ENCODE results near the gene CENATAC.
"Not testable (repeated sequence)": the region's sequence is repeated elsewhere in the genome, so short reads cannot be mapped to it uniquely, and the experiment has no call there.

CENATAC gene

DNA sequence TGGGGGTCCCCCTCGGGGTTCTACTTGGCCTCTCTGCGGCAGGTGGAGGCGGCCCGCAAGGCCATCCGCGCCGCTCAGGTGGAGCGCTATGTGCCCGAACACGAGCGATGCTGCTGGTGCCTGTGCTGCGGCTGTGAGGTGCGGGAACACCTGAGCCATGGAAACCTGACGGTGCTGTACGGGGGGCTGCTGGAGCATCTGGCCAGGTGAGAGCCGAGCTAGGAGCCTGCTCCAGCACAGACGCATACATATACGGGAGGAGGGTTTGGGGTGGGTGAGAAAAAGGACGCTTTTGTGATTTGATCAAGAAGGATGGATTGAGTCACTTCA, 415 bp downstream of the CENATAC start:
- DNase-seq = no peak

DNA sequence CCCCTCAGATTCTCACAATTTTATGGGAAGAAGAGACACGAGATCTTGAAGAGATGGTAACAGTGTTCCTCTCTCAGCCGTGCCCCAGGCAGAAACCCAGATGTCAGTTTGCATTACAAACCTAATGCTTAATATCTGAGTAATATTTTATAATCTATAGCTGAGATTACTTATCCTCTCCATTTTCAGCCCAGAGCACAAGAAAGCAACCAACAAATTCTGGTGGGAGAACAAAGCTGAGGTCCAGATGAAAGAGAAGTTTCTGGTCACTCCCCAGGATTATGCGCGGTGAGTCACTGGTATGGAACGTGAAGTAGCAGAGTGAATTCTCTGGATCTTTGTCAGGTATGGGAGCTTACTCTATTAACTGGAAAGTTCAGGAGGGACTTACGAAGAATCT, 884 bp downstream of the CENATAC start:
- no peak for DNase-seq

DNA sequence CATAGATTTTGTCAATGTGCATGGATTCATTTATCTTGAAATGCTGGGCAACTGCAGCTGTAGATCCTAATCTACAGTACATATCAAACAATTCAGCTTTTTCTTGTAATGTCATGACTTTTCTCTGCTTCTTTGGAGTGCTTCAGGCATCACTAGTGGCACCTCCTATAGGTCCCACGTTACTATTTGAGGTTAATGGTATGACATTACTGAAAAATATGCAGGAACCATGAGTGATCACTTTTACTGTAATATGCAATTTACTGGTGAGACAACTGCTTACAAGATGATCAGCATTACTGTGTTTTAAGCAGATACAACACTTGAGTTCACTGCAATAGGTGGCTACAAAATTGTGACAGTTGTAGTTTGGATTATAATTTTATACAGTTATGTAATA, 3.0 kb downstream of the CENATAC start:
- no peak for DNase-seq

DNA sequence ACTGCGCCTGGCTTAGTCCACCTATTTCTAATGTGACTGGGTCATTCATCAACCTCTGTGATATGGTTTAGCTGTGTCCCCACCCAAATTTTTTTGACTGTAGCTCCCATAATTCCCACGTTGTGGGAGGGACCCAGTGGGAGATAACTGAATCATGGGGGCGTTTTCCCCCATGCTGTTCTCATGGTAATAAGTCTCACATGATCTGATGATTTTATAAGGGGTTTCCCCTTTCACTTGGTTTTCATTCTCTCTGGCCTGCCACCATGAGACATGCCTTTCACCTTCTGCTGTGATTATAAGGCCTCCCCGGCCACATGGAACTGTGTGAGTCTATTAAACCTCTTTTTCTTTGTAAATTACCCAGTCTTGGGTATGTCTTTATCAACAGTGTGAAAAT, 8.7 kb downstream of the CENATAC start:
- no peak for DNase-seq

DNA sequence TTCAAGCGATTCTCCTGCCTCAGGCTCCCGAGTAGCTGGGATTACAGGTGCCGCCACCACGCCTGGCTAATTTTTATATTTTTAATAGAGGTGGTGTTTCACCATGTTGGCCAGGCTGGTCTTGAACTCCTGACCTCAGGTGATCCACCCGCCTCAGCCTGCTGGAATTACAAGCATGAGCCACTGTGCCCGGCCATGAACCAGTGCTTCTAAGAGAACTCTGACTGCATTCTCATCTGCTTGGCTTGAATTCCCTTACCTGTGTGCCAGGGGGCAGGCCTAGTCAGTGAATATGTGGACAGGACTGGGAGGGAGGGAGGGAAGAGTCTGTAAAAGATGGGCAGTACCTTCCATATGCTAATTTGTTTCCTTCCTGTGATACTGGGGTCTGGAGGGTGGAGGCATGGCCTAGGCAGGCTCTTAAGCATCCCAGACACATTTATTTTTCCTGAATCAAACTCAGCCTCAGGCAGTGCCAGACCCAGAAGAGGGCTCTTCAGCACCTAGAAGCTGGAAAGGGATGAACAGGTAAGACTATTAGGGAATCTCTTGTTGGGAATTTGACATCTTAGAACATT, 13.6 kb downstream of the CENATAC start:
- DNase-seq = no peak

DNA sequence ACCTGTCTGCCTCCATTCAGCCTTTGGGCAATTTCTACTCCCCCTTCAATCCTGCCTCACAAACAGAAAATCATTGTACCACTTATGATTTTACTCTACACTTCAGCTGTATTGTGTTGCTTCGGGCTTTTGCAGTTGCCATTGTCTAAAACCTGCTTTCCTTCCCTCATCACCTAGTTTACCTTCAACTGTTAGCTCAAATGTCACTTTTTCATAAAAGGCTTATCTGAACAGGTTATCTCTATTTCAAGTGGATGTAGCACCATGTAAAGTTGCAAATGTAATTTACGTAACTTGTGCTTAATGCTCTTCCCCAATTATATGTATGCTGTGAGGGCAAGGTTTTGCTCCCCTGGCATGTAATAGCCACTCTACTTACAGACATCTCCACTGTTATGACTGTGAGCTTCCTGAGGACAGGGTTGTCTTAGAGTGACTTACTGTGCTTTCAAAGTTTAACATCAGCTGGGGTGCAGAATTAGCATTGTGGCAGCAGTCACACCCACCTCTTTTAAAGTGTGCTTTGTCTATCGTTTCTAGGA, 14.8 kb downstream of the CENATAC start:
- DNase-seq = no peak

DNA sequence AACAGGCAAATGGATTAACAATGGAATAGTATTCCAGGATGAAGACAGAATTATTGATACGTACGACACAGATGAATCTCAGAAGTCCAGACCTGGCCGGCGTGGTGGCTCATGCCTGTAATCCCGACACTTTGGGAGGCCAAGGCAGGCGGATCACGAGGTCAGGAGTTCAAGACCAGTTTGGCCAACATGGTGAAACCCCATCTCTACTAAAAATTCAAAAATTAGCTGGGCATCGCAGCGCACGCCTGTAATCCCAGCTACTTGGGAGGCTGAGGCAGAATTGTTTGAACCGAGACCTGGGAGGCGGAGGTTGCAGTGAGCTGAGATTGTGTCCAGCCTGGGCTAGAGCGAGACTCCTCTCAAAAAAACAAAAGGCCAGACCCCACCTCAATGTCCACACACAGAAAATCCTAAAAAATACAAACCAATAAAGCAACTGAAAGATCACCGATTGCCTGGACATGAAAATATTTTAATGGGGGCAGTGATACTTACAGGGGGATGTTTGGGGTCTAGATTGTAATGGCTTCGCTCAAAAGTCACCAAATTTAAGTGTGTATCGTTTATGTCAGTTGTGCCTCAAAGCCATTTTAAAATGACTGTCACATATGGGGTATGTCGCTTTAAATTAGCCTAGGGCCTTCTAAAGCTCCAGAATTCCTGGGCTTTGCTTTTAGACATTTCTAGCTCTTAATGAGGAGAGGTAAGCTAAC, 16.4 kb downstream of the CENATAC start:
- DNase-seq = no peak

DNA sequence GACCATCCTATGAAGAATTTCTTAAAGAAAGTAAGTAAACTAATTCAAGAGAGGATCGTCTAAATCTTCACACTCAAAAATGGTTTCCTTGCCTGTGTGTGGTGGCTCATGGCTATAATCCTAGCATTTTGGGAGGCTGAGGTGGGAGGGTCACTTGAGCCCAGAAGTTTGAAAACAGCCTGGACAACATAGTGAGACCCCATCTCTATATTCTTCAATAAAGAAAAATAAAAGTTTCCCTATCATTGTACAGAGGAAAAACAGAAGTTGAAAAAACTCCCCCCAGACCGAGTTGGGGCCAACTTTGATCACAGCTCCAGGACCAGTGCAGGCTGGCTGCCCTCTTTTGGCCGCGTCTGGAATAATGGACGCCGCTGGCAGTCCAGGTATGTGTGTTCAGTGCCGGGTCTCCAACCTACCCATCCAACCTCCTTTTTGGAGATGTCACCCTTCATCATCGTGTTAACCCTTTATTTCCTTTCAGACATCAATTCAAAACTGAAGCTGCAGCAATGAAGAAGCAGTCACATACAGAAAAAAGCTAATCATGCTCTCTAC, 17.2 kb downstream of the CENATAC start:
- no peak for DNase-seq

DNA sequence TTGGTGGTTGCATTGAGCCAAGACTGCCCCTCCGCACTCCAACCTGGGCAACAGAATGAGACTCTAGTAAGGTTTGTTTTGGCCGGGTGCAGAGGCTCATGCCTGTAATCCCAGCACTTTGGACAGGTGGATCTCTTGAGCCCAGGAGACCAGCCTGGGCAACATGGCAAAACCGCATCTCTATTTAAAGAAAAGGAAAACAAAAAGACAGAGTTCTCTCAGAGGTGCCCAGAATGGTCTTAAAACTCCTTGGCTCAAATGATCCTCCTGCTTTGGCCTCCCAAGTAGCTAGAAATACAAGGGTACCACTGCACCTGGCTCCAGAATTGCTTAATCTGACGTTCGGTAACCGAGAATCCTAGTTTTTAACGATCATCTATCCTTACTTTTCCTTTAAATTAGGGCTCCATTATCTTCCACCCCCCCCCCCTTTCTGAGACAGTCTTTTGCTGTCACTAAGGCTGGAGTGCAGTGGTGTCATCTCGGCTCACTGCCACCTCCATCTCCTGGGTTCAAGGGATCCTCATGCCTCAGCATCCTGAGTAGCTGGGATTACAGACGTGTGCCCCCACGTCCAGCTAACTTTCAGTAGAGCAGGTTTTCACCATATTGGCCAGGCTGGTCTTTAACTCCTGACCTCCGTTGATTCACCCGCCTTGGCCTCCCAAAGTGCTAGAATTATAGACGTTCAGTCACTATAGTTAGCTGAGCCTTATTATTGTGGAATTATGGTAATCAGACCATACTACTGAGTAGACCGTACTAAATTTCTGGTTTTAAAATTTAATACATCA, 18.5 kb downstream of the CENATAC start:
- DNase-seq = no peak

DNA sequence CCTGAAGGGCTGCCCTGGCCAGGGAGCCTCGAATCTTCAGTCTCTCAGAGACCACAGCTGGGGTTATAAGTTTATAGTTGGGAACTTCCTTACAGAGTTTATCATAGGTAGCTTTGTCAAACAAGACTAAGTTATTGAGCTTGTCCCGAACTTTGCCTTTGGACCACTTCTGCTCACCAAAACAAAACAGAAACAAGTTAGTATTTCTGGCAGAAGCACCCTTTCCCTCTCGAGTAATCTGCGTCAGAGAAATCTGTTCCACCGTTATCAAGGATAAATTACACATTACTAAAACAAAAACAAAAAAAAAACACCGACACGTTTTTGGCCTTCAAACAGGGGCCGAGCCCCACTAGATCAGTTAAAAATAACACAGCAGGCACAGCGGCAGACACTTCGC, 19.4 kb downstream of the CENATAC start:
- not testable (repeated sequence) for DNase-seq

DNA sequence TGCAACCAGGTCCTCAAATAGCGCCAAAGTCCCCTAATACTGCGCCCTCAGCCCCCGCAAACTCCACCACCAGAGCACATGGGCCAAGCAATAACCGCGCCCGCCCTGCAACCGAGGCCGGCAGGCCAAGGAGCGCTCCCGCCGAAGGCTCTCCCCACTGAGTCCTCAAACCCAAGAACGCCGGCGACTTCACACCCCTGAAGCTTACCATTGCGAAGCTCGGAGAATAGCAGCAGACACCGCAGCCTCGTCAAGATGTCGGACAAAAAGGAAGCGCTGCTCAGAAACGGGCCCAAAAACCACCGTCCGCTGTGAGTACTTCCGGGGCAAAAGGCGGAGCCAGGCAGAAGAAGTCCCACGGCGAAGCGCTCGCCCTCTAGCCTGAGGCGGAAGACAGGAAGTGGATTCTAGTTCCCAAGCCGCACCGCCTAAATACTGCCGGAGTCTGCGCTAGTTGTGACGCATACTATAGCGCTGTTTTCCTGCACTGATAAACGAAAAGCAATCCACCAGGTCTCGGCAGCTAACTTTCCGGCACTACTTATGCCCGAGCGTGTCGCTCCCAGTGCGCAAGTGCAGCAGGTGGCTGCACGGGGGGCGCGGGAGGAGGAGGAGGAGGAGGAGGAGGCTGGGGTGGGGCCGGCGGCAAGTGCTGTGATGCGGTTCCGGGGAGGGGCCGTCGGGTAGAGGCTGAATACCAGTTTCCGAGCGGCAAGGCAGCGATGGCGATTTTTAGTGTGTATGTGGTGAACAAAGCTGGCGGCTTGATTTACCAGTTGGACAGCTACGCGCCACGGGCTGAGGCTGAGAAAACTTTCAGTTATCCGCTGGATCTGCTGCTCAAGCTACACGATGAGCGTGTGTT, 20.4 kb downstream of the CENATAC start, which contains the start of the genes RPS25 and TRAPPC4:
TSS of gene RPS25 (minus strand) at position 270 of the 865 bp plus-strand sequence. CDS start at position 211, 59 bp downstream.
TSS of gene TRAPPC4 (plus strand) at position 693 of the 865 bp plus-strand sequence. CDS start at position 723, 30 bp downstream.
- peak; percentile 94 to 95 for DNase-seq

DNA sequence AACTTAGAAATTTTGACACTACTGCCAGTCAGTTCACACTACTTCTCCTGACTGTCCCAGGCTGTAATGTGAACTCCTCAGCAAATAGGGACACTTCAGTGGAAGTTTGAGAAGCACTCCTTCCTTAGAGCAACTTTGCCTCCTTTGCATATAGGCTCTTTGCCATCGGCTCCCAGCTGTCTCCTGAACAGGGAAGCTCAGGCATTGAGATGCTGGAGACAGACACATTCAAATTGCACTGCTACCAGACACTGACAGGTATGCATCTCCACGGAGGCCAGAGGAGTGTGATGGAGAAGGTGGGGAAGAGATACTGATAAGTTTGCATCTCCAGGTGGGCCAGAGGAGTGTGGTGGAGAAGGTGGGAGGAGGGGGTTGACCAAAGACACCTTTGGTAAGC, 22.1 kb downstream of the CENATAC start:
- no peak for DNase-seq

DNA sequence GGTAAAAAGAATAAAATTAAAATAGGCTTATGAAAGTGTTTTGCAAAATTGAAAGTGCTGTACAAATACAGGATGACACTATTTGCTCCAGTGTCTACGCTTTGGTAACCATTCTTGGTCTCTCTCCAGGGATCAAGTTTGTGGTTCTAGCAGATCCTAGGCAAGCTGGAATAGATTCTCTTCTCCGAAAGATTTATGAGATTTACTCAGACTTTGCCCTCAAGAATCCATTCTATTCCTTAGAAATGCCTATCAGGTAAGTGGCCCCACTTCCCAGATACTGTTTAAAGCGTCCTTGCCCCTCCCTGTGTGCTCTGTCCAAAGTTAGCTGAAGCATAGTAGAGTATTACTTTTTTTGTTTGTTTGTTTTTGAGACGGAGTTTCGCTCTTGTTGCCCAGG, 23.7 kb downstream of the CENATAC start:
- no peak for DNase-seq

DNA sequence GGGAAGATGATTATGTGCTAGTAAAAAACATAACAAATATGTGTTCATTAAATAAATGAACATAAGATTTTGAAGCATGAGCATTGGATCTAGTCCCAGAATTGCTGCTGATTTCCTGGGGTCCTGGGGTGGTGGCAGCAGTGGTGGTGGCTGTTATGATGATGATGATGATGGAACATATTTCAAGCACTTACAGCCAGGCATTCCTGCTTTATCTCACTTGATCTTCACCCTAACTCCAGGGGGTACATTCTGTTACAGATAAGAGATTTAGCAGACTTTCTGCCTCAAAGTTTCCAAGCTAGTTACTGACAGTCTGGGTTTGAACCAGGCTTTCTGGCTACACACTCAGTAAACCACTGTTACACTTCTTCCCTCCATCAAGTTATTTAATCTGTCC, 25.8 kb downstream of the CENATAC start:
- DNase-seq = no peak

DNA sequence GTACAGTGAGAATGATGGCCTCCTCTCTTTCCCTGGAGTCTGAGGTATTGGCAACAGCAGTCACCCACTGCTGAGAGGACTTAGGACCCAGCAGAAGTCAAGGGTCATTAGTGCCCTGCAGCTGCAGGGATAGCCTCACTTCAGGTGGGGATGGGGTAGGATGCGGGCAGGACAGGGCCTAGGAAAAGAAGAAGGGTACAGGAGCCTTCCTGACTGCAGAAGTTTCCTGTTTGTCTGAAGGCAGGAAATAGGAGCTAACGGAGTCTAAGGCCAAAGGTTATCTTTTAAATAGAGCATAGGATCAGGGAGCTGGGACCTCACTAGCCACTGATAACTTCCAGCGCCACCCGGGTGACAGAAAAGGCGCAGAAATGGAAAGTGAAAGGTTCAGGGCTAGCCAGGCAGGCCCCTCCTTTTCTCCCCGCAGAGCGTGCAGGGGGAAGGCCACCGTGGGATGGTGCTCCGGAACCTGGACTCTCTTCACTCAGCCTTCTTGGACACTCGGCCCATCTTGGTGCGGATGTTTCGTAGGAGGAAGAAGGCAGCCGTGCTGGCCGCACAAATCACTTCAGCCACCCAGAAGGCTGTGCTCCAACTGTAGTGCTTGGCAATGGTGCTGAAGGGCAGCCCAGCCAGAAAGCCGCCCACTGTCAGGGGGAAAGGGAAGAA, 26.6 kb downstream of the CENATAC start:
- no peak for DNase-seq

DNA sequence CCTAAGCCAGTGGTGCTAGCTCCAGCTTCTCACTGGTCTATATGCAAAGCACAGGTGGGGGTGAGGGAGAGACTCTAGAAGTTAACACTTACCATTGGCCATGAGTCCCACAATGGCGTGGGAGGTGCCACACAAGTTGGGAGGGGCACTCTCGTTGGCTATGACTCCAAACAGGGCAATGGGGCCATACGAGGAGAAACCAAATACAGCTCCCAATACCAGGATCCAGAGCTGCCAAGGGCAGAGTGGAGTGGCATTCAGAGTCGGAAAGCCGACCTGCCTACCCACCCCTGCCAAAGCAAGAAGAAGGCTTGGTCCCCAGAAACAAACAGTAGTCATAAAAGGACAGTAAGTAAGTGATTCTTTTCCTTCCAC, 27.1 kb downstream of the CENATAC start:
- no peak for DNase-seq

DNA sequence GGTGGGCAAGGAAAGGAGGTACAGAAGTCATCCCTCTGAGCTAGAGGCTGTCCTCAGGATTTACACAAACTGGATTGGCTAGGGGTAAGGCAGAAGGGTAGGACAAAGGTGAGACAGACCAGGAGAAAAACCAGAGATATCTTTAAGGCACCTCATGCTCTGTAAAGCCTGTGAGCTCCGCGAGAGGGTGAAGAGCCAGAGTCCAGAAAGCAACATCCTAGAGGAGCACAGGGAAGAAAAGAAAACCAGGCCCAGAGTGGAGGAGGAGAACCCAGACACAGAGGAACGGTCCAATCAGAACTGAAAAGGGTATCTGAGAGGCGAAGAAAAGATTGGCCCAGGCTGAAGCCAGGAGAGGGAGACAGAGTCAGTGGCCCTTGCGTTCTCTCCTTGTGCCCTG, 27.6 kb downstream of the CENATAC start:
- DNase-seq = no peak

DNA sequence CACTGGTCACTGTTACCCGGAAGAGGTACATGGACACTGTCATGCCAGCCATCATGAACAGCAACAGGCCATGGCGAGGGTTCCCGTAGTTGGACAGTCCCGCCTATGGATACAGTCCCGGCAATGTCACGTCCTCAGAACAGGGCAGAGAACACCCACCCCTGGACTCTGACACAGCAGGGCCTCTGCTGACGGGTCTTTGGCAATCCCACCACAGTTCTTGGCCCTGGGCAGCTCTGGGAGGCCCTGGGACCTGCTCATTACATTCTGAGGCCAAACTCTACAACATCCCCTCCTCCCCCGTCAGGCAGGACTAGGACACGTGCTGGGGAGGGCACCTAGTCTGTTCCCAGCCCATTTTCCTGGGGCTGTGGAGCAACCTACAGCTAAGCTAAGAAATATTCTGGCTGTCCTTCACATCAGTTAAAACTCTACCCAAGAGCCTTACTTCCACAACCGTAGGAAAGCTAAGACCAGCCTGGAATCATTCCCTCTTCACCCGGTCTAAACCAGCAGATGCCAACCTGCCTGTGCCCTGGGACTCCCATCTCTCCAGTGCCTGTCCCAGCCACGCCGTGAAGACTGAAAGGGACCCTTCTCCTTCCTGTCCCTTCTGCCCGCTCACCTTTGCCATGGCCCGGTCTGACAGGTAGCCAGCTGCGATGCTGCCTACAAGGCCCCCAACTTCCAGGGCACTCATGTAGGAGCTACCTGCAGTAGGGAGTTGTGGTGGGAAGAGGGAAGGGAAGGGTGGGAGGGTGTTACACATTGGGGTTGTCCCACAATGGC, 28.2 kb downstream of the CENATAC start:
- no peak for DNase-seq

DNA sequence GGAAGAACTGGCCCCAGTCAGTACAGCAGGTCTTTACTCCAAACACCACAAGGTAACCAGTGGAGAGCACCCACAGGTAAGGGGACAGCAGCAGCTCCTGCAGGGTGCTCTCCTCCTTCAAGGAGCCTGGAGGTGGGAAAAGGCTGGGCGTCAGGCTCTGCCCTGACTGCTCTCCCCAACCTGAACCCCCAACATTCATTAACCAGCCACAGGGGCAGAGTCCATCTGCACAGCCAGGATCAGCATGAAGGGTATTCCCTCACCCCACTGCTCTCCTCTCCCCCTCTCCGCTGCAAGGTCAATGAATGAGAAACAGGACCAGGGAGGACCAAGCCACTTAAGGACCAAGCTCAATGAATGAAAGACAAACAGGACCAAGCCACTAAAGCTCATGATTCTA, 29.0 kb downstream of the CENATAC start:
- no peak for DNase-seq

DNA sequence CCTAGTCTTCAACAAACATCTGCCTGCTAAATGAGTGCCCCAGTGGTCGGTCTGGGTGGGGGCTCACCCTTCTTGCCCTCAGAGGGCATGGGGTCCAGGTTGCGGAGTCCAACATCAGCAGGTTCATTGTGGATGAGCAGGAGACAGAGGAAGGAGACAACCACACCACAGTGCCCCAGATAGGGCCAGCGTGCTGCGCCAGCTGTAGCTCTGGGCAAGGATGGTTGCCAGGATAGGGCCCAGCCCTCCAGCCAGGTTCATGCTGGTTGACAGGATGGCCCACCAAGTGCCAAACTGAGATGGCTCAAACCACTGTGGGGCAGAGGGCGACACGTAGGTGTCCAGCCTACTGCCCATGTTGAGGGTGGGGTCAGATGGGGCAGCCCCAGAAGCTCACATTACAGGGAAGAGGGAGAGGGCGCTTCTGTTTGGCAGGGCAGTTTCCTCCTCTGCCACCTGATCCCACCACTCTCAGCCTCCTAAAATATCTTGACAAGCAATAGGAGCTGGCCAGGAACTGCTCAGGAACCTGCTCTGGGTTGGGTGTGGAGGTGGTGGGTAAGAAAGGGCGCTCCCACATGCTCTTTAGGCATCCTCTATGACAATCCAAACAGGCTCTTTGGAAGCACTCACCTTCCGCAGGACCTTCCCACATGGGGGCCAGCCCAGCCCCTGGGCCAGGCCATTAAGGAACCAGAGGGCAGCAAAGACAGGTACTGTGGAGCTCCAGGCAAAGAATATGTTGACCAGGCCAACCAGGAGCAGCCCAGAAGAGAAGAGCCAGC, 29.8 kb downstream of the CENATAC start:
- no peak for DNase-seq

Data from activated T-cell treated with anti-CD3 and anti-CD28 coated beads, Interleukin-2, amount 50 U/mL, for 48 hours (primary cell).